Measurements from ENCODE around the gene CCDC63. TPM values are rescaled to one million over a fixed set of nuclear protein-coding genes. Genes with fewer than 3 reads are reported as not detected.
"Not testable (repeated sequence)": the region's sequence is repeated elsewhere in the genome, so short reads cannot be mapped to it uniquely, and the experiment has no call there.

Gene CCDC63
- total RNA-seq, 1 donor from 2014 or later = not detected

DNA sequence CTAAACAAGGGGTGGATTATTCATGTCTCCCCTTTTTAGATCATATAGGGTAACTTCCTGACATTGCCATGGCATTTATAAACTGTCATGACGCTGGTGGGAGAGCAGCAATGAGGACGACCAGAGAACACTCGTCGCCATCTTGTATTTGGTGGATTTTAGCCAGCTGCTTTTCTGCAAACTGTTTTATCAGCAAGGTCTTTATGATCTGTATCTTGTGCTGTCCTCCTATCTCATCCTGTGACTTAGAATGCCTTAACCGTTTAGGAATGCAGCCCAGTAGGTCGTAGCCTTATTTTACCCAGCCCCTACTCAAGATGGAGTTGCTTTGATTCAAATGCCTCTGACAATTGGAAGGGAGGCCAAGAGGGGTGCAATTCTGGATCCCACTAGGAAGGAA is 5.8 kb upstream of the CCDC63 start:
- FAIRE-seq (no peak), DNase-seq (ENCODE audit: low spot score in 2 of 2) (no peak)

DNA sequence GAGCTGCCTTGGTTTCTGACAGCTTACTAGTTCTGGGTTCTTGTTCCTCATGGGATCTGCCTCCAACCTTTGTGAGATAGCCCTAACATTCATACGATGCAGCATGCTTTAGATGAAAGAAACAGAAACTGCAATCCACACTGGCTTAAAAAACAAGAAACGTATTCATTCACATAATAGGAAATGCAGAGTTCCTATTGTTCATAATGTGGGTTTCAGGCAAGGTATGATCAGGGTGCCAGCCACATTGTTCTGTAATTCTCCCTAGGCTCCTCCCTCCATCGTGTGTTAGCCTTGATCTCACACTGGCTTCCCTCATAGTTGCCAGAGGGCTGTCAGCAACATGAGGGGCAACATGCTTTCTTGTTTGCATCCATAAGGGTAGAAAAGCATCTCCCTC is 2.7 kb upstream of the CCDC63 start:
- DNase-seq (ENCODE audit: low spot score in 2 of 2) = no peak
- FAIRE-seq = no peak

DNA sequence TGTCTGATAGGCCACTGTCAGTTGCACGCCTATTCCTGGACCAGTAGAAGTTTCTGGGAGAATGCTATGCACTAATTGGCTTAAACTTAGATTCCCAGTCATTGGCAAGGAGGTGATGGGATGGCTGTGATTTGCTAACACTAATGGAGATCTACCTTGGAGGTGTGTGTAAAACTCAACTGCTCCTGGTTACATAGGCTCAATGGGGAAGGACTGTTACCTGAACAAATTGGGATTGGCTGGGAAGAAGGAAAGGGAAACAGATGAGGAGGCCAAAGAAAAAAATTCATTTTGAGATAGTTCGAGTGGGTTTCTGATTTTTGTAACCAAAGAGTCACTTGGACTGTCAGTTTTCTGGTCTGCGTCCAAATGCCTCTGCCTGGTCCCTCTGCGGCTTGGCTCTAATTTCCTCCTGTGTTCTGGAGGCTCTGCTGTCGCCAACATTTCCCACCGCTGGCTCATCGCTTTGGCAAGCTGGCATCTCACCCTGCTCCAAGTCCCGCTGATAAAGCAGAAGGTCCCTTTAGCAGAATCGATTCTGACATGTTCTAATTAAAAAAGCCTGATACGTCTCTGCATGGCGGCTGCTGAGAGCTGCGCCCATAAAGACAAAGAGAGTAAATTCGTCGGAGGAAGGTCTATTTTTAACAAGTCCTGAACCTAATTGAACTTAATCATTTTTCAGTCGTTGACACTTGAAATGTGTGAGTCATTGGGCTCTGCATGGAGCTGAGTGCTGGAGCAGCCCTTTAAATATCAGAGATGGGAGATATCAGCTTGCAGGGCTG is 2.0 kb upstream of the CCDC63 start:
- no peak for DNase-seq (ENCODE audit: low spot score in 2 of 2)
- no peak for FAIRE-seq

DNA sequence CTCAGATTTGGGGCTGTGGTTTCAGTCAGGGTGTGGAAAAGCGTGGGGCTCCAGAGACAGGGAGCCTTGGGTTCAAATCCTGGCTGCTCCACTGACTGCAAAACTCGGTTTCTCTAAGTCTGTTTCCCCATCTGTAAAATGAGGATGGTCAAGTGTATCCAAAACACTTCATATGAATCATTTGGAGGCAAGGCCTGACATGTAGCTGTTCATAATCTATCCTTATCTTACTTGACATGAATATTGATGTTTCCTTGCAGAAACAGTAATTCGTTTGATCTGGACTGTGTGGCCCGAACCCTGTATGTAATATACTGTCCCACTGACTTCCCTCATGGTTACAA is 1.5 kb upstream of the CCDC63 start:
- DNase-seq (ENCODE audit: low spot score in 2 of 2) (no peak), FAIRE-seq (no peak)

DNA sequence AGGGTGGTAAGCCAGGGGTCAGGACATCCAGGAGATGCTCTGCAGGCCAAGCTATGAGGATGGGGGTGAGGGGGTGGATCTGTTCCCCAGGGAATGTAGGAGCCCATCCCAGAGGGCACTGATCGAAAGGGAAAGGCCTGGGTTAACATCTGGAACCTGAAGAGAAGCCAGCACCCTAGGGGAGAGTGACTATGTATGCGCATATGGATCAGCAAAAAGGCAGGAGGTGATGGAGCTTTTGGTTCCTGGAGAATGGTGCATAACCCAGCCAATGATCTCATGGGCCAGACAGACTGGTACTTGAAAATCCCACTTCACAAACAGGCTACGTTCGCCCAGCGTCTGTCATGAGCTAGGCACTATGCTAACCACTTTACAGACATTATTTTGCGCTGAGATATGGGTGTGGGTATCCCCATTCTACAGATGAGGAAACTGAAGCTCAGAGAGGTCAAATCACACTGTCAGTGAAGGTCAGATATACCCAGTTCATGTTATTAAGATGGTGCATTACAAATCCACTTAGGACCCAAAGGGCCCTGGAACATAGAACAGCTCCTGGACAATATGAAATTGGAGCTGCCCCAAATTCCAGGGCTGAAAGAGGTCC is 1.6 kb downstream of the CCDC63 start:
- no peak for DNase-seq (ENCODE audit: low spot score in 2 of 2)
- no peak for FAIRE-seq

DNA sequence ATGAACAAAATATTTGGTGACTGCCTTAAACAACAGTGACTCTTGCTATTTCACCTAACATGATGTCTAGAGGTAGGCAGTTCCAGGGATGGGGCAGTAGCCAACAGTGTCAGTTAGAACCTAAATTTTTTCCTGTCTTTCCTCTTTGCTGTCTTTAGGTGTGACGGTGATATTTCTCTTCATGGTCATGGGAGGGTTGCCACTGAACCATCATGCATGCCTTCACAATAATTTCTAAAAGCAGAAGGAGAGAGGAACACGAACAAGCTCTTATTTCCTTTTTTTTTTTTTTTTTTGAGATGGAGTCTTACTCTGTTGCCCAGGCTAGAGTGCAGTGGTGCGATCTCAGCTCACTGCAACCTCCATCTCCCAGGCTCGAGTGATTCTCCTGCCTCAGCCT is 2.4 kb downstream of the CCDC63 start:
- no peak for DNase-seq (ENCODE audit: low spot score in 2 of 2)
- FAIRE-seq = no peak

DNA sequence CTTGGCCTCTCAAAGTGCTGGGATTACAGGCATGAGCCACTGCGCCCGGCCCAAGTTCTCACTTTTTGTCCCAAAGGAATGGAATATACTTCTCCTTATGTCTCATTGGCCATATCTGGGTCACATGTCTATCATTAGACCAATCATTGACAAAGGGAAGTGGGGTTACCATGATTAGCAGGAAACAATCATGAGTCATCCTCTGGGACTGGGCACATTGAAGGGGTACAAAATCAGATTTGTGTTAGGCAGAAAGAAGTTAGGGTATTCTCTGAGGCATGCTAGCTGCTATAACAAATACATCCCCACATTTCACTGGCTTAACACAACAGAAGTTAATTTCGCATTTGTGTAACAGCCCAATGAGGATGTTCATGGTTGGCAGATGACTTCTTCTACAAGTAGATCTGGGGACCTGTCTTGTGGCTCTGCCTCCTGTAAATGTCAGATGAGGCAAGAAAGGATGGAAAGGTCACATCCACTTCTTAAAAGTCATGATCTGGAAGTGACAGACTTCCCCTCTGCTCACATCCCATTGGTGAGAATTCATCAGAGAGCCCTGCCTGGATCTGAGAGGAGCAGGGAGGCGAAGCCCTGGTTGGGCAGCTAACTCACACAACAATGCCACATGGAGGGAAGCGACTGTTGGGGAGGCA is 3.1 kb downstream of the CCDC63 start:
- no peak for DNase-seq (ENCODE audit: low spot score in 2 of 2)
- no peak for FAIRE-seq

DNA sequence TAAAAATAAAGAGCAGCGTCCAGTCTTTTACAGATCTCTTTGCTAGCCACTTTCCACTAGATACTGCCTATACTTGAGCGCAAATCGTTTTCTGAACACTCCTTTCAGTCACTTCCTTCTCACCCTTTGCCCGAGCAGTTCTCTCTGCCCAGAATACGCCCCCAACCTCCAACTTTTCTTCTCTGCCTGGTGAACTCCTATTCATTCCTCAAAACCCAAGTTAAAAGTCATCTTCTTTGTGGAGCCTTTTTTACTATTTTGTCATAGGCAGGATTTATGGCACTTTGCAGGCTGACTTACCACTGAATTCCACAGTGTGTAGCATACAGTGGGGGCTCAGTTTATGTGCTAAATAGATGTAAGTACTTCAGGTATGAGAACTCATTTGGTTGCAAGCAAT is 4.0 kb downstream of the CCDC63 start:
- FAIRE-seq = no peak
- no peak for DNase-seq (ENCODE audit: low spot score in 2 of 2)

DNA sequence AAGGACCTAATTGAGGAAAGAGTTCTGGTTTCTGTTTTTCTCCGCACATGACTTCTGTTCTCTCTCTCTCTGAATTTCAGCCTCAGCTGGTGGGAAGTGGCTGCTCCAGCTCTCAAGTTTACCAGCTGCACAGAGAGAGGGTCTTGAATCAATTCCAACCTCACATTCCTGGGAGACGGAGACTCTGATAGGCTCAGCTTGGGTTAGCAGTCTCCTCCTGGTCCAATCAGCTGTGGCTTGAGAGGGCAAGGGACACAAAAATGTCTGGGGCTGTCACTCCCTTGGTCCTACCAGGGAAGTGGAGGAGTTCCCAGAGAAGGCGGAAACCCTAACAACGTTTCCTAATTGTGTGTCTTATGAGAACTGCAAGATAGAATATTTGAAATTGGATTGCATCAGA is 7.0 kb downstream of the CCDC63 start:
- FAIRE-seq (no peak), DNase-seq (ENCODE audit: low spot score in 2 of 2) (no peak)

DNA sequence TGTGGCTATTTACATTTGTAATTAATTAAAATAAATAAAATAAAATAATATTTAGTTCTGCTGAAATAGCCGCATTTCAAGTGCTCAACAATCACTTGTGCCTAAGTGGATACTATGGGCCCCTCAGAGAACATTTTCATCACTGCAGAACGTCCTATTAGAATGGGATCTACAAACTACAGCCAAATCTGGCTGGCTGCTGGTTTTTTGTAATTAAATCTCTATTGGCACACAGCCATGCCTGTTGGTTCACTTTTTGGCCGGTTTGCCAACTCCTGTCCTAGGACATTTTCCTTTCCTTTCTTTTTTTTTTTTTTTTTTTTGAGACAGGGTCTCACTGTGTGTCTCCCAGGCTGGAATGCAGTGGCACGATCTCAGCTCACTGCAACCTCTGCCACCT is 9.8 kb downstream of the CCDC63 start:
- FAIRE-seq (no peak), DNase-seq (ENCODE audit: low spot score in 2 of 2) (no peak)

DNA sequence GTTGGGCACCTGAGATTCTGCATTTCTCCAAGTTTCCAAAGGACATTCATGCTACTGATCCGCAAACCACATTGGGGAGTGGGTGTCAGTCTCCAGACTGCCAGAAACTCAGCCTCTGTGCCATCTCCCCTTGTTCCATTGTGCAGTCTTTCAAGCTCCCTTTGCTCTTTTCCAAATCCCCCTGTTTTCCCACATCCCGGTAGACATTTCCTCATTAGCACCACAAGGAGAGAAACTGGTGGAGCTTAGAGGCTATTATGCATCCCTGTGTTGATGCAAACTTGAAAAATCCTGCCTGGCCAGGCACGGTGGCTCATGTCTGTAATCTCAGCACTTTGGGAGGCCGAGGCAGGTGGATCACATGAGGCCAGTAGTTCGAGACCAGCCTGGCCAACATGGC is 10.7 kb downstream of the CCDC63 start:
- DNase-seq (ENCODE audit: low spot score in 2 of 2) = no peak
- FAIRE-seq = no peak

DNA sequence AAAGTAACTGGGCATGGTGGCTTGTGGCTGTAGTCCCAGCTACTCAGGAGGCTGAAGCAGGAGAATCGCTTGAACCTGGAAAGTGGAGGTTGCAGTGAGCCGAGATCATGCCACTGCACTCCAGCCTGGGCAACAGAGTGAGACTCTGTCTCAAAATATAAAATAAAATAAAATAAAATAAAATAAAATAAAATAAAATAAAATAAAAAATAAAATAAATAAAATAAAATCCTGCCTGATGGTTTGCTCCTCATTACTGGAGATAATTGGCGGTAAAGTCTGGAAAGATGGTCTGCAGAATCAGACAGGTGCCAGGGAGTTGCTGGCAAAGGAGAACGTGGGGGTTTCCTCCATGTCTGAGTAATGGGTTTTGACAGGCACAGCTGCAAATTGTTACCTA is 11.2 kb downstream of the CCDC63 start:
- not testable (repeated sequence) for DNase-seq (ENCODE audit: low spot score in 2 of 2); FAIRE-seq

DNA sequence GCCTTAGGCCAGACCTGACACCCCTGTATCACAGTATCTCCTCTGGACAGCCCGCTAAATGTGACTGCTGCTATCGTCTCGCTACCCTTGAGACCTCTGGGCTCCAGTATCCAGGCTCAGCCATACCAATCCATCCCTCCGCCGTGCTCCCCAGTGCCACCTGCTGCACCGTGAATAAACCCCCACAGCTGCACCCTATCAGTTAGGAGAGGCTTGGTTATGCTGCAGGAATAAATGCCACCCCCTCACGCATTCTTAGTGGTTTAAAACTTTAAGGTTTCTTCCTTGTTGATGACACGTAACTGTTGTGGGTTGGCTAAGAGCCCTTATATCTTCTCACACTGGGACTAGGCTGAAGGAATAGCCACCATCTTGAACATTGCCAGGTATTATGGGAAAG is 12.1 kb downstream of the CCDC63 start:
- DNase-seq (ENCODE audit: low spot score in 2 of 2) = no peak
- FAIRE-seq = no peak

DNA sequence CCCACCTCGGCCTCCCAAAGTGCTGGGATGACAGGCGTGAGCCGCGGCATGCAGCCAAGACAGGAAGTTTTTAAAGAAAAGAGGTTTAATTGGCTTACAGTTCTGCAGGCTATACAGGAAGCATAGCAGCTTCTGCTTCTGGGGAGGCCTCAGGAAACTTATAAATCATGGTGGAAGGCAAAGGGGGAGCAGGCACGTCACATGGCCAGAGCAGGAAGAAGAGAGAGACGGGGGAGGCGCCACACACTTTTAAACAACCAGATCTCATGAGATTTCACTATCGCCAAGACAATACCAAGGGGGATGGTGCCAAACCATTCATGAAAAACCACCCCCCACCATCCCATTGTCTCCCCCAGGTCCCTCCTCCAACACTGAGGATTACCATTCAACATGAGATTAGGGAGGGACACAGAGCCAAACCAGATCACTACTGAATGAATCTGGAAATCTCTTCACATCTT is 14.1 kb downstream of the CCDC63 start:
- FAIRE-seq (no peak), DNase-seq (ENCODE audit: low spot score in 2 of 2) (no peak)

DNA sequence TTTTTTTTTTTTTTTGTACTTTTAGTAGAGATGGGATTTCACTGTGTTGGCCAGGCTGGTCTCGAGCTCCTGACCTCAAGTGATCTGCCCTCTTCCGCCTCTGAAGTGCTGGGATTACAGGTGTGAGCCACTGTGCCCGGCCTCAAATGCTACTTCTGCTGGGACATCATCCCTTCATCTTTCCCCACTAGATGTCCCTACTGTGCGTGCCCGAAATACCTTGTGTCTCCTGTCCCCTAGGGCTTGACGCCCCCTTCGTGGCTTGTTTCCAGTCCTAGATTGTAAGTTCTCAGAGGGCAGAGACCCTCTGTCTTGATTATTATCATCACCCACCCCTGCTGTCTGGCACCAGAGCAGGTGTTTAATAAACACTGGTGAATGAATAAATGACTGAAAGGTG is 14.9 kb downstream of the CCDC63 start:
- FAIRE-seq (no peak), DNase-seq (ENCODE audit: low spot score in 2 of 2) (no peak)

DNA sequence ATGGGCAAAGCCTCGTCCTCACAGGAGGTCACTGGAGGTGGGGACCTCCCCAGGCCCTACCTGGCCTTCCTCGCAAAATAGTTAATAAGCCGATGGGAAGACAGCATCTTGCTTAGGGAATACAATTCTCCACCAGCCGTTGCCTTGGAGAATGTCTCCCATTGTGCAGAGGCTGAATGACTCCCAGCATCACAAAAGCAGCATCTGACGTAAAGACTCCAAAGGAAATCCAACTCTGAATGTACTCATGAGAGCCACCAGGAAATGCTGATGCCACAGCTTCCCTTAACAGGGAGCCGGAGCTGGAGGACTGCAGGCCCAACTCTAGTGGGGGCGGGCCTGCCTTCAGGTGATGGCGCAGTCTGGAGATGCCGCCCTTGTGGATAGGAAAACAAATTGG is 15.5 kb downstream of the CCDC63 start:
- no peak for FAIRE-seq

DNA sequence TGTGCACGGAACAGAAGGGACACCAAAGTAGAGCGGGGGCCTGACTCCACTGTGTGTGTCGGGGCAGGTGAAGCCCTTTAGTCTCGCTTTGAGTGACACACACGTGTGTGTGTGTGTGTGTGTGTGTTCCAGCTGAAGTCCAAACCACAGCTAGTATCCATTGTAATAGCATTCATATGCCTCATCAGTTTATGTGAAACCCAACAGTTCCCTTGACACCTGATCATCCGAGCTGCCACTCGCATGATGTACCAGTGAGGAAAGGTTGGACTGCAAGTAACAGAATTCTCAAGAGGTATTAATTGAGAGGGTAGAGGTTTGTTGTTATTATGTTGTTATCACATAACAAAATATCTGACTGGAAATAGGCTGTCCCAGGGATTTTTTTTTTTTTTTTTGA is 16.4 kb downstream of the CCDC63 start:
- FAIRE-seq = no peak
- no peak for DNase-seq (ENCODE audit: low spot score in 2 of 2)

More for the DNA sequence above, 15.5 kb downstream of the CCDC63 start:
- no peak for DNase-seq (ENCODE audit: low spot score in 2 of 2)

DNA sequence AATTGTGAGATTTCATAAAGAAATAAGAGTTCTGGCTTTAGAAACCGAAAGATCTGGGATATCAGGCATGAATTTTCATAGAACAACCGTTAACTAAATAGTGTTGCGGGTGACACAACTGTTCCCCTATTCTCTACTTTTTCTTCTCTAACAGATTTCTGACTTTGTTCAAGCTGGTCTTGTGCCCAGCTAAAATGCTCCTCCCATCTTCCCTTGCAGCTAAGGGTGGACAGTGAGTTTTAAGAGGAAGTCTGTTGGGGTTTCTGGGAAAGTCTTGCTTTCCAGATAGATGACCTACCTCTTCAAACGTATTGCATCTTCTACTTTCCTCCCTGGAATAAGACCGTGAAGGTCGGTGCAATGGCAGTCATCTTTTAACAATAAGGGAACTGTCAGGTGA is 18.7 kb downstream of the CCDC63 start:
- DNase-seq (ENCODE audit: low spot score in 2 of 2) = no peak
- FAIRE-seq = no peak

DNA sequence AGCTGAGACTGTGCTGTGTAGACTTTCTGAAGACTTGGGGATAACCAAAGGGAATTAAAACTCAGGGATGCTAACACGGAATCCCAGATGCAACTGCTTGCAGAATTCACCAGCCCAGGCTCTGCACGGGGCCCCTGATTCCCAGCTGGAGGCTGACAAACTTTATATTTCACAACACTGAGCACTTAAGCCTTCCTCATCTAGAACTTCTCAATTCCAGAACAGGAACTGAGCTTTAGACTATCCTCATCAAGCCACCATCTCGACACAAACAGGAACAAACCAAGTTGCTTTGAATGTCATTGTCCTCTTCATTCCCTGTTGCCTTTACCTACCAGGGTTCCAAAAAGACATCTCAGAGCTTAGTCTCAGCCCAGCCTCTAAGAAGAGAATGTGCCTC is 22.2 kb downstream of the CCDC63 start:
- no peak for FAIRE-seq
- DNase-seq (ENCODE audit: low spot score in 2 of 2) = no peak

DNA sequence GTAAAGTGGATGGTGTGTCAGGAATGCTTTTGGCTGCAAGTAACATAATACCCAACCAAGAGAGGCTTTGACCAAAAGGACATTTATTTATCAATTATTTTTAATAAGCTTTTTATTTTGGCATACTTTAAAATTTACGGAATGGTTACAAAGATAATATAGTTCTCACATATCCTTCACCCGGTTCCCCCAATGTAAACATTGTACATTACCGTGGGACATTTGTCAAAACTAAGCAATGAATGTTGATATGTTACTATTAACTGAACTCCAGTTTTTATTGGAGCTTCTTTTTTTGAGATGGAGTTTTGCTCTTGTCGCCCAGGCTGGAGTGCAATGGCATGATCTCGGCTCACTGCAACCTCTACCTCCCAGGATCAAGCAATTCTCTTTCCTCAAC is 23.0 kb downstream of the CCDC63 start:
- DNase-seq (ENCODE audit: low spot score in 2 of 2) = no peak
- no peak for FAIRE-seq

DNA sequence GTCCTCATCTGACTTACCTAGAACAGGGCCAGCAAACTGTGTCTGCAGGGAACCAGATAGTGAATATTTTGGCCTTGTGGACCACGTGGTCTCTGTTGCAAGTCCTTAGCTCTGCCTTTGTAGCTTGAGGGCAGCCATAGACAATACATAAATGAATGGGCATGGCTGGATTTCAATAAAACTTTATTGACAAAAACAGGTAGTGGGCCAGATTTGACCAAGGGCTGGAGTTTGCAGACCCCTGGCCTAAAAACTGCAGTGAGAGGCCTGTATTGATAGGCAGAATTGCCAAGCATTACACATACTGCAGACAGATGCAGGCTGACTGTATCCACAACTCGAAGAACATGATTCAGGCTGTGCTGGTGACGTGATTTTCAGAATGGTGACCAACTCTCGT is 25.3 kb downstream of the CCDC63 start:
- DNase-seq (ENCODE audit: low spot score in 2 of 2) = no peak
- FAIRE-seq = no peak

DNA sequence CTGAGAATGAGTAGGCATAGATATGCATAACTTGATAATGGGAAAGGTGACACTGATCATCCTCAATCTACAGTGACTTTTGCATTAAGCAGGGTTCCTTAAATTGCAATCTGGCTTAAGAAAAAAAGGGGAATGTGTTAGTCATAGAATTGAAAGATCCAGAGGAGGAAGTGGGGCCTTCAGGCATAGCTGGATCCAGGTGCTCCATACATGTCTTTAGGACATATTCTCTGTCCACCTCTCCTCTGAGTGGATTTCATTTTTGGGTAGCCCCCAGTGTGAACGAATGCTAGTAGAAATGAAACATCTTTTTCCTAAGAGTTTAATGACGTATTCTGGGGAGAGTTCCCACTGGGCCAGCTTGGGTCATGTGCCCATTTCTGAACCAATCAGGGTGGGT is 27.6 kb downstream of the CCDC63 start:
- no peak for FAIRE-seq
- no peak for DNase-seq (ENCODE audit: low spot score in 2 of 2)
